ENCODE results near the gene C17orf100.

DNA sequence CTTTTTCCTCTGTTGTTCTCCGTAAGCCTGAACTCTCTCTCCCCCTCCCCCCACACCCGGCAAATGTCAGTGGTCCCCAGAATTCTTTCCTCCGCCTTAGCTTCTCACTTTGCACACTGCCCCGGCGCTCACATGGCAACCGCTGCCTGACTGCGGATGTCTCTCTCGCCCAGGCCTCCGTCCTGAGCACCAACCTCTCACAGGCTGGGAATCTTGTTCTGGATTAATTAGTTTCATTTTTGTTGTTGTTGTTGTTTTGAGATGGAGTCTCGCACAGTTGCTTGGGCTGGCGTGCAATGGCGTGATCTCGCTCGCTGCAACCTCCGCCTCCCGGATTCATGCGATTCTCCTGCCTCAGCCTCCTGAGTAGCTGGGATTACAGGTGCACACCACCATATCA lies 16.7 kb downstream of the C17orf100 start:
- TF ChIP-seq, protein P1, sequence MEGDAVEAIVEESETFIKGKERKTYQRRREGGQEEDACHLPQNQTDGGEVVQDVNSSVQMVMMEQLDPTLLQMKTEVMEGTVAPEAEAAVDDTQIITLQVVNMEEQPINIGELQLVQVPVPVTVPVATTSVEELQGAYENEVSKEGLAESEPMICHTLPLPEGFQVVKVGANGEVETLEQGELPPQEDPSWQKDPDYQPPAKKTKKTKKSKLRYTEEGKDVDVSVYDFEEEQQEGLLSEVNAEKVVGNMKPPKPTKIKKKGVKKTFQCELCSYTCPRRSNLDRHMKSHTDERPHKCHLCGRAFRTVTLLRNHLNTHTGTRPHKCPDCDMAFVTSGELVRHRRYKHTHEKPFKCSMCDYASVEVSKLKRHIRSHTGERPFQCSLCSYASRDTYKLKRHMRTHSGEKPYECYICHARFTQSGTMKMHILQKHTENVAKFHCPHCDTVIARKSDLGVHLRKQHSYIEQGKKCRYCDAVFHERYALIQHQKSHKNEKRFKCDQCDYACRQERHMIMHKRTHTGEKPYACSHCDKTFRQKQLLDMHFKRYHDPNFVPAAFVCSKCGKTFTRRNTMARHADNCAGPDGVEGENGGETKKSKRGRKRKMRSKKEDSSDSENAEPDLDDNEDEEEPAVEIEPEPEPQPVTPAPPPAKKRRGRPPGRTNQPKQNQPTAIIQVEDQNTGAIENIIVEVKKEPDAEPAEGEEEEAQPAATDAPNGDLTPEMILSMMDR (IDR thresholded peaks at IDR 0.05) = no peak
- TF ChIP-seq POLR2A (IDR thresholded peaks at IDR 0.05) = no peak

Data from lower leg skin (tissue), 3 donors.